ENCODE results near the gene THBD. TPM values are rescaled to one million over a fixed set of nuclear protein-coding genes. Genes with fewer than 3 reads are reported as not detected.

The THBD gene
- total RNA-seq, 1 donor from 2014 or later, result not detected

- Mint-ChIP-seq H3K9me3 (no peaks in the 10 kb centered on the region), H3K27me3 (peaks cover 28% of the 10 kb centered on the region), H3K27ac (no peak overlapping the region), H3K4me1 (no peaks in the 10 kb centered on the region), H3K36me3 (ENCODE audit: low read depth) (no peaks in the 10 kb centered on the region), H3K4me3 (no peak overlapping the region)
- CTCF ChIA-PET, result no interaction called here
- DNase-seq (no peak), ATAC-seq (ENCODE audit: low read depth) (no peak)
- POLR2A ChIA-PET, result no interaction called here
- no peak for TF ChIP-seq CTCF (IDR thresholded peaks at IDR 0.05)
- intact Hi-C loops (cut with micrococcal nuclease), result no loop called here
Measured at GRCh38 chr20:23037017-23037481, 12.4 kb downstream of the THBD start.

GRCh38 chr20:23036371-23036770, 13.1 kb downstream of the THBD start:
- no peaks in the 10 kb centered on the region for H3K9me3 Mint-ChIP-seq
- ATAC-seq (ENCODE audit: low read depth) (no peak), DNase-seq (no peak)
- TF ChIP-seq CTCF (IDR thresholded peaks at IDR 0.05), result no peak
- H3K36me3 Mint-ChIP-seq (ENCODE audit: low read depth), result no peaks in the 10 kb centered on the region
- H3K27me3 Mint-ChIP-seq, result peaks cover 25% of the 10 kb centered on the region
- intact Hi-C loops (cut with micrococcal nuclease), result no loop called here
- H3K4me3 Mint-ChIP-seq, result no peak overlapping the region
- POLR2A ChIA-PET, result no interaction called here
- no peaks in the 10 kb centered on the region for H3K4me1 Mint-ChIP-seq
- no peak overlapping the region for H3K27ac Mint-ChIP-seq
- CTCF ChIA-PET, result no interaction called here

- Mint-ChIP-seq H3K27me3 (peaks cover 25% of the 10 kb centered on the region), H3K9me3 (no peaks in the 10 kb centered on the region), H3K4me3 (no peak overlapping the region), H3K36me3 (ENCODE audit: low read depth) (no peaks in the 10 kb centered on the region), H3K27ac (no peak overlapping the region), H3K4me1 (no peaks in the 10 kb centered on the region)
- no peak for DNase-seq
- intact Hi-C loops (cut with micrococcal nuclease), result no loop called here
- CTCF ChIA-PET, result no interaction called here
- POLR2A ChIA-PET, result no interaction called here
- ATAC-seq (ENCODE audit: low read depth), result no peak
- no peak for TF ChIP-seq CTCF (IDR thresholded peaks at IDR 0.05)
Measured at GRCh38 chr20:23035731-23036130, 13.7 kb downstream of the THBD start.

GRCh38 chr20:23034721-23035671, 14.5 kb downstream of the THBD start, which contains the start of gene SSTR4:
TSS of gene SSTR4 (plus strand) at chr20:23035312. CDS start at chr20:23035484, 172 bp downstream.
- H3K4me3 Mint-ChIP-seq, result no peak within 1 kb of the TSS
- no peak for ATAC-seq (ENCODE audit: low read depth)
- intact Hi-C loops (cut with micrococcal nuclease), result no loop called here
- ChIA-PET POLR2A (no interaction called here), CTCF (no interaction called here)
- no peak for TF ChIP-seq CTCF (IDR thresholded peaks at IDR 0.05)
- no peak for DNase-seq
- H3K27me3 Mint-ChIP-seq, result peaks cover 23% of the 10 kb centered on the region
- no peaks in the 10 kb centered on the region for H3K4me1 Mint-ChIP-seq
- no peak within 1 kb of the TSS for H3K27ac Mint-ChIP-seq
- no peaks in the 10 kb centered on the region for H3K9me3 Mint-ChIP-seq
- H3K36me3 Mint-ChIP-seq (ENCODE audit: low read depth), result no peaks in the 10 kb centered on the region

- Mint-ChIP-seq H3K27ac (no peak overlapping the region), H3K27me3 (peaks cover 23% of the 10 kb centered on the region), H3K4me1 (no peaks in the 10 kb centered on the region), H3K36me3 (ENCODE audit: low read depth) (no peaks in the 10 kb centered on the region), H3K9me3 (no peaks in the 10 kb centered on the region), H3K4me3 (no peak overlapping the region)
- ATAC-seq (ENCODE audit: low read depth), result no peak
- DNase-seq, result no peak
- intact Hi-C loops (cut with micrococcal nuclease), result no loop called here
- CTCF ChIA-PET, result no interaction called here
- no peak for TF ChIP-seq CTCF (IDR thresholded peaks at IDR 0.05)
- POLR2A ChIA-PET, result no interaction called here
Measured at GRCh38 chr20:23033918-23034317, 15.6 kb downstream of the THBD start.

Data from activated B cell treated with CpG ODN at 0.5 μM for 24 hours (primary cell).